GOT3 (cell line): ENCODE data around the gene IRX6.

Source experiments
- DNase-seq: peaks from one replicate; lab custom pipeline; 2025; ENCODE audit warnings: mixed read lengths; lab: John Stamatoyannopoulos, UW

The IRX6 gene

DNA sequence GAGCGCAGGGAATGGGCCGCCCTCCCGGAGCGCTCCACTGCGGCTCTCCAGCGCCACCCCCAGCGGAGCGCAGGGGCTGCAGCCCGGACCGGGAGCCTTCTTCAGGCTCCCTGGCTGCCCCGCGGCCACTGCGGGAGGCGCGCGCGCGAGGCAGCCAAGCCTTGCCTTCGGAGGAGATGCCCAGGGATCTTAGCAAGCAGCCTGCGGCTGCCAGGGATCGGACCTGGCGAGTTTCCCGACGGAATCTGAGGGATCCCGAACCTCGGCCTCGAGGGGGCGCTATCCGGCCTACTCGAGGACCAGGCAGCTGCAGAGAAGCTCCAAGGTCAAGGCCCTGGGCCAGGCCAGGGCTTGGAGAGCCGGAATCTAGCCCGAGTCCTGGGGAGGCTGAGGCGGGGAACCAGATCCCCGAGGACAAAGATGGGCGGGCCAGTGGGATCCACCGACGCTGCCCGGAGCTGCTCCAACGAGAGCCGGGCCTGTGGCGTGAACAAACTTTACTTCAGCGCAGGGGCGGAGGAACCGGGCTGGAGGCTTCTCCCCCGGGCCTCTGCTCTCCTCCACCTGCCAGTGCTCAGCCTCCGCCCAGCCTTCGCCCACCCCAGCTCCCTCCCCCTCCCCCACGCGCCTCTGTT is at the start of gene IRX6:
Gene IRX6 (plus strand): TSS at position 567 of the 635 bp plus-strand sequence. CDS start 889 bp downstream, outside the sequence.
- DNase-seq = no peak

- DNase-seq = no peak
These were observed 49.6 kb upstream of the IRX6 start for GRCh38 chr16:55274391-55274790.

- DNase-seq = no peak
These were observed 48.8 kb upstream of the IRX6 start for GRCh38 chr16:55275167-55275566.

GRCh38 chr16:55275869-55276268 is 48.1 kb upstream of the IRX6 start:
- no peak for DNase-seq

DNA sequence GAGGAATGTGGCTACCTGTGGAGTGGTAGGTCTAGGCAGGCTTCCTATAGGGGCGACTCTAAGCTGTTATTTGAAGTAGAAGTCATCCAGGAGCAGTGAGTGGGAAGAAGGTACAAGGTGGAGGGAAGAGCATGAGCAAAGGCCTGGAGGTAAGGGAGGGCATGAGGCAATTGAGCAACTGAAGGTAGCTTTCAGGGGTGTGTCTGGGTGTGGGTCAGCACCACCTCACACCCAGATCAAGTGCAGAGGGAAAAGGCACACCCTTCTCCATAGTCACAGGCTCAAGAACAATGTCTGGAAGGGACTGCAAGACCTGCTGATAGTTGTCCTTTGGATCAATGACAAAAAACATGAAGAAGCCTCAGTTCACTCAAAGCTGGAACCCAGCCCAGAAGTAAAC is 46.5 kb upstream of the IRX6 start:
- DNase-seq = no peak

GRCh38 chr16:55279598-55279997 is 44.4 kb upstream of the IRX6 start:
- no peak for DNase-seq

DNA sequence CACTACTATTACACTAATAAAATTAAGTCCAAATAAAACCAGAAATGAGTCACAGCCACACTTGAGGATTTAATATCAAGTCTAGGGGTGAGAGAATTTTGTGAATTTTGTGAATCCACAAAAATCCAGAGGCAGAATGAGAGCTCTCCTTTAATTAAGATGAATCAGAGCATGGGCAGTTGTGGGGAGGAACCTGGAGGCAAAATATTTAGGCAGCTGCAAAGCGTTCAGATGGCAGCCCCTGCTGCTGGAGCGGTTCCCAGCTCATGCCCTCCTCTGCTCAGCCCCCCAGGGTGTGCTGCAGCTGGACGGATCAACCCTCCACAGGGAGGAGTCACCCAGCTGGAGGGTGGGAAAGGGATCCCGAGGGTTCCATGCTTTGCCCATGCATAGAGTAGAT is 43.4 kb upstream of the IRX6 start:
- no peak for DNase-seq

- DNase-seq = no peak
These were observed 41.6 kb upstream of the IRX6 start for GRCh38 chr16:55282441-55282840.

DNA sequence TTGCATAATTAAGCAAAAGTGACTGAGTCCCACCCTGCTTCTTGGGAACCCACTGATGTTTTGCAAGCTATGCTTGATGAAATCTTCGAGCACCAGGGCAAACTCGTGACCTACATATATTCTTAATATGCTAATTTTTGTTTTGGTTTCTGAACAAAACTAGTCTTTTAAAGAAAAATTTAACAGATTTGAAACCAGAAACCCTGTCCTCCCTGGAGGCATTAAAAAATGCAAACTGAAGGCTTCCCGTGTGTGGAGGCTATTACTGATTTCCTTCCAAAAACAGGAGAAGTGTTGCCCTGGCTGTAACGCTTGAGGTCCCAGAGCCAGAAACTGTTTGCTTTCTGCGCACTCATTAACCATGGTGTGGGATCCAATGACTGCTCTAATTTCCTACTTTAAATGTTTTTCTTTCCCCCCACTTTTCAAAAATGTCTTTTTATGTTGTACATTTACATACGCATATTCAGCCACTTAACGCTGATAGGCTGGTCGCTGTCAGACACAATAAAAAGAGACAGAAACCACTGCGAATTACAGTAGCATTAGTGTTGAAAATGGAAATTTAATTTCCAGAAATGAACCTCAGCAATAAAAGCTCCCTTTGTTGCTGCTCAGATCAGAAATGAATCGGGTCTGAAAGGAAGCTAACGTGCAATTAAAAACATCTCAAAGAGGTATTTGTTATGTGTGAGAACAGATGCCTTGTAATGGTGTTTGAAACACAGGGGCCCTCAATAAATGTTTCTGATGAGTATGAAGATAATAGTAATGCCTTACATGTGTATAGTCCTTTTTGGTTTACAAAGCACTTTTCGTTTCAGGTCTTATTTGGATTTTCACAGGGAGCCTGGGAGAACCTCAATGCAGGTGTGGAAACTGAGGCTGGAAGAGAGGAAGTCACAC is 39.9 kb upstream of the IRX6 start:
- no peak for DNase-seq

GRCh38 chr16:55284718-55285099 is 39.3 kb upstream of the IRX6 start:
- DNase-seq = no peak

DNA sequence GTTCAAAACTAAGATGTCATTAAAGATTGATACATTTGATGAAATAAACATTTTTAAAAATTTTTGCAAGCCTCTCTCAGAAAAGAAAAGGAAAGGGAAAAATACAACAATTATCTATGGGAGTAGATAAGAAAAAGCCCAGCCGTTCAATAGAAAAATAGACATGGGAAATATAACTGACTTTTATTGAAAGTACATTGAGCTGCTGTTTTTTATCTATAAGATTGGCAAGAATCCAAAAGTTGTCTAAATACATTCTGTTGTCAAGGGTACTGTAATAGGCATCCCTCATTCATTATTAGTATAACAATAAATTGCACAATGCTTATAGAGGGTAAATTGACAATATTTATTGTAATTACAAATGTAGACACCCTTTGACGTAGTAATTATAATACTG is 38.4 kb upstream of the IRX6 start:
- no peak for DNase-seq

DNA sequence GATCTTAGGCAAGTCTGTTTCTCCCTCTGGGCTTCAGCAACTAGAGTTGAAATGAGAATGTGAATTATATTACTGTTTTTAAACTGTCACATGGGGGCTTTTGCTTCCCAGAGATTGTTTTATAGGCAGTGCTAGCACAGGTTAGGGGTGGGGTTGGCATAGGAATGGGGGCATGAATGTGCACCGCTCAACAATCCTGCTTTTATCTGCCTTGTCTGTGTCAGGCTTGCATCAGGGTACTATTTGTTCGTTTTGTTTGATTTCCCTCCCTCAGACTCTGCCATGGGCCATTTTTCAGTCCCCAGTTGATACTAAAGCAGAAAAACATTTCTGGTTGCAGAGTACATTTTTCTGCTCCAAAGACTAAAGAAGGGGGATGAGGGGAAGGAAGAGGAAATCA is 34.6 kb upstream of the IRX6 start:
- DNase-seq = no peak

GRCh38 chr16:55291847-55292246 is 32.2 kb upstream of the IRX6 start:
- DNase-seq = no peak

DNA sequence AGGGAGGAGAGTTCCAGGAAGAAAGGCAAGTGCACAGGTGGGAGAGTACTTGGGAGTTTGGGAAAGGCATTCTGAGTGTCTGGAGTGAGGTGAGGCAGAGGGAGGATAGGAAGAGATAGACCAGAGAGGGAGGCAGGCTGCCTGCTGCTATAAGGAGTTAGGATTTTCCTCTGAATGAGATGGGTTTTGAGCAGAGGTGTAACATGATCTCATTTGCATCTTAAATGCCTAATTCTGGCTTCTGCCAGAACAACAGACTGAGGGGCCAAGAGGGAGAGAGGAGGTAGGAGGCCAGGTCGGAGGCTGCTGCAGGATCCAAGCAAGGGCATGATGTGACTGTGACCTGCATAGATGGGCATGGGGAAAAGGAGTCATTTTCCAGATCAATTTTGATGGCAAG is 31.5 kb upstream of the IRX6 start:
- DNase-seq = no peak

- DNase-seq = no peak
These were observed 29.9 kb upstream of the IRX6 start for GRCh38 chr16:55294129-55294528.

GRCh38 chr16:55294931-55295342 is 29.1 kb upstream of the IRX6 start:
- DNase-seq = no peak

DNA sequence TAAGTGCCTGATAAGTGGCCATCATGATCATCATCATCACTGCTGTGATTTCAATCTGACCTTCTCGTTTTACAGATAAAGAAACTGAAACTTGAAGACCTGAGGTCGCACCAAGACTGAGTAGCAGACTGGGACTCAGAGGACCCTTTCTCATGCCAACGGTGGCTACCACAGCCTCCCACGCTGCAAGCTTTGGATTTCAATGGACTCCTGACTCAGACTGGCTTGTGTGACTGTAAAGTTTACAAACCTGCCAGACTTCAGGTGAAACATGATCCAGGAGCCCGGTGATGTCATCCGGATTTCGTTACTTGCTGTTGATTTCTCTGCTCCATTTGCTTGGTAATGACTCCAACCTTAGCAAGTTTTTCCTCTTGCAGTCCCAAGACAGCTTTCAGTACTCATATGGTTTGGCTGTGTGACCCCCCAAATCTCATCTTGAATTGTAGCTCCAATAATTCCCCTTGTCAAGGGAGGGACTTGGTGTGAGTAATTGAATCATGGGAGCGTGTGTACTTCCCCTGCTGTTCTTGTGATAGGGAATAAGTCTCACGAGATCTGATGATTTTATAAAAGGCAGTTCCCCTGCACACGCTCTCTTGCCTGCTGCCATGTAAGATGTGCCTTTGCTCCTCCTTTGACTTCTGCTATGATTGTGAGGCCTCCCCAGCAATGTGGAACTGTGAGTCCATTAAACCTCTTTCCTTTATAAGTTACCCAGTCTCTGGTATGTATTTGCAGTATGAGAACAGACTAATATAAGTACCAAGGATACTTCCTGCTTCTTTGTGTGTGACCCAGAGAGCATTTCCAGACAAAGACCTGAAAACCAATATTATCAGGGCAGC is 26.7 kb upstream of the IRX6 start:
- DNase-seq = no peak

GRCh38 chr16:55297910-55298479 is 26.0 kb upstream of the IRX6 start:
- DNase-seq = no peak

DNA sequence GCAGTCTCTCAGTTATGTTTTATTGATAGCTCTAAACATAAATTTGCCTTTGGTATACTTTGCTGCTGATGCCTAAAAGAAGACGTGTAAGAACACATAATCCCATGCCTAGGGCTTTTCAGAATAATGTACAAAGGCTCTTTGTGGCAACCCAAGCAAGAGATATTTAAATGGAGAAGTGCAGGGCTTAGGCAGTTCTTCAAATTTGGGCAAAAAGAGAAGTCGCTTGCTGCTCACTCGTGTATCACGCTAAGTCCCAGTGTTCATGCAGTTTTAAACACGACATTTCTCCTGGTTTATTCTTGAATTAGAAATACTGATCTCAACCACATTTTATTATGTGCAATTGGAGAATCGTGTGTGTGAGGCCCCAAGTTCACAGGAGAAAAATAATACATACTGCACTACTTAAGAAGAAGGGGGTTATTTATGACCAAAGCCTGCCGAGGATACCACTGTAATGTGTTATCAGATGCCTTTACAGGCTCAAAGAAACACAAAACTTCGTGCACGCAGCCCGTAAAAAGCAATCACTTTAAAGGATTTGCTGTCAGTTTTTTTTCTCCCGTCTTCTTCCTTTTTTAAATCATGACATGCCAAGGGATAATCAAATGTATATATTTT is 22.5 kb upstream of the IRX6 start:
- DNase-seq = no peak

- DNase-seq = no peak
These were observed 21.4 kb upstream of the IRX6 start for GRCh38 chr16:55302635-55303034.

- no peak for DNase-seq
These were observed 15.0 kb upstream of the IRX6 start for GRCh38 chr16:55308973-55309372.

DNA sequence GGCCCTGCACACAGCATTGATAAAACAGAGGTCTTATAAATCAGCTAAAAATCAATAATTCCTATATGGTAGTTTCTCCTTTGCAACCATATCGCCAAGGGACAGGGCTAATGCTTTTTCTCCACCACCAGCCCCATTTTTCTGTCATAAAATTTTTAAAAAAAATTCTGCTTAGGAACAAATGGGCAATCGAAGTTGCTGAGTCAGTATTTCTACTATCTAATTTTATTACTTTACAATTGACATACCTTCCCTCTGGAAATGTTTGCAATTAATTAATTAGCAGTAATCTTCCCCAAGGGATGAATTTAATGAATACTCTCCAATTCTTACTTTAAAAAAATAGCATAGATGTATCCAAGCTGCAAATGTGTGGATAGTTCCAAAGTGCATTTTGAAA is 1.7 kb upstream of the IRX6 start:
- DNase-seq = no peak
